GM21825 (cell line): Measurements from ENCODE around the gene HAGHL.

Source experiments
- ATAC-seq: cut with Tn5 transposase; IDR thresholded peaks from one replicate; pipeline ENCODE4 v1.9.1; 2021; ENCODE audit warnings: mild to moderate bottlenecking, moderate library complexity; ENCODE audit not compliant: unreplicated experiment

HAGHL gene

GRCh38 chr16:720990-721764 lies 5.7 kb upstream of the HAGHL start, which contains the start of gene ANTKMT:
ANTKMT (plus strand) TSS chr16:721146; CDS start chr16:721275, 129 bp downstream.
- peak; percentile 53 for ATAC-seq

- ATAC-seq, result no peak
Observed at GRCh38 chr16:721765-722540, 5.0 kb upstream of the HAGHL start.

- ATAC-seq, result no peak
Observed at GRCh38 chr16:722835-723633, 3.9 kb upstream of the HAGHL start.

- ATAC-seq, result no peak
Observed at GRCh38 chr16:723695-724094, 3.2 kb upstream of the HAGHL start.

GRCh38 chr16:724188-725040 lies 2.5 kb upstream of the HAGHL start:
- ATAC-seq, result no peak

GRCh38 chr16:725041-725376 lies 1.9 kb upstream of the HAGHL start:
- ATAC-seq, result no peak

- ATAC-seq, result no peak
Observed at GRCh38 chr16:725463-726187, 1.3 kb upstream of the HAGHL start.

- ATAC-seq, result no peak
Observed at GRCh38 chr16:726188-726437, 793 bp upstream of the HAGHL start.

GRCh38 chr16:727291-727977 lies 528 bp downstream of the HAGHL start:
- ATAC-seq, result no peak

GRCh38 chr16:728131-728889 lies 1.4 kb downstream of the HAGHL start:
- no peak for ATAC-seq

GRCh38 chr16:728890-729744 lies 2.2 kb downstream of the HAGHL start:
- ATAC-seq, result no peak

- ATAC-seq, result no peak
Observed at GRCh38 chr16:729768-730665, 3.1 kb downstream of the HAGHL start.

- ATAC-seq, result no peak
Observed at GRCh38 chr16:730666-731509, 4.0 kb downstream of the HAGHL start.

GRCh38 chr16:732332-732731 lies 5.4 kb downstream of the HAGHL start:
- no peak for ATAC-seq

GRCh38 chr16:732936-733335 lies 6.0 kb downstream of the HAGHL start:
- no peak for ATAC-seq
